Myocyte (in vitro differentiated cells): Measurements from ENCODE around the gene AMER3. TPM values are rescaled to one million over a fixed set of nuclear protein-coding genes. Genes with fewer than 3 reads are reported as not detected.
"Not testable (repeated sequence)": the region's sequence is repeated elsewhere in the genome, so short reads cannot be mapped to it uniquely, and the experiment has no call there.

ENCODE experiments used
- DNase-seq: peaks from one replicate; pipeline ENCODE4 v3.0.0-alpha.2; 2012; ENCODE audit warnings: low read depth
- polyA plus RNA-seq: library from polyadenylated mRNA; unstranded; fragments of >200 nt; gene quantifications from one replicate; pipeline ENCODE4 v1.2.1, GENCODE V29; 2012; ENCODE audit warnings: missing spikeins
- total RNA-seq: library from RNA; depleted of rRNA; stranded (reverse); fragments of >200 nt; gene quantifications from 2 replicates; pipeline ENCODE4 v1.2.3, GENCODE V29; 2014

AMER3 gene
- not detected in 2 replicates for total RNA-seq
- polyA plus RNA-seq = not detected

GRCh38 chr2:130755256-130756052 is at the start of gene AMER3:
Gene AMER3, plus strand, starts transcription at chr2:130755540. Its CDS starts 6,533 bp downstream, at chr2:130762073.
- no peak for DNase-seq

- not testable (repeated sequence) for DNase-seq
These were observed 40.5 kb upstream of the AMER3 start for GRCh38 chr2:130714795-130715194.

GRCh38 chr2:130720036-130720435 is 35.3 kb upstream of the AMER3 start:
- DNase-seq = no peak

GRCh38 chr2:130720528-130720927 is 34.8 kb upstream of the AMER3 start:
- no peak for DNase-seq

- DNase-seq = no peak
These were observed 30.9 kb upstream of the AMER3 start for GRCh38 chr2:130724455-130724854.

GRCh38 chr2:130726614-130727180 is 28.6 kb upstream of the AMER3 start:
- DNase-seq = no peak

- no peak for DNase-seq
These were observed 27.9 kb upstream of the AMER3 start for GRCh38 chr2:130727286-130727924.

- no peak for DNase-seq
These were observed 27.3 kb upstream of the AMER3 start for GRCh38 chr2:130728007-130728454.

GRCh38 chr2:130728549-130729316 is 26.6 kb upstream of the AMER3 start, which contains the start of gene GPR148:
Gene GPR148, plus strand, starts transcription at chr2:130729070. Its CDS starts 82 bp downstream, at chr2:130729152.
- DNase-seq = no peak

- no peak for DNase-seq
These were observed 25.7 kb upstream of the AMER3 start for GRCh38 chr2:130729322-130730299.

- not testable (repeated sequence) for DNase-seq
These were observed 23.1 kb upstream of the AMER3 start for GRCh38 chr2:130732257-130732656.

- no peak for DNase-seq
These were observed 20.1 kb upstream of the AMER3 start for GRCh38 chr2:130735200-130735599.

GRCh38 chr2:130736487-130736886 is 18.9 kb upstream of the AMER3 start:
- DNase-seq = no peak

GRCh38 chr2:130737592-130737991 is 17.7 kb upstream of the AMER3 start:
- DNase-seq = no peak

GRCh38 chr2:130740671-130741070 is 14.7 kb upstream of the AMER3 start:
- no peak for DNase-seq

- no peak for DNase-seq
These were observed 12.1 kb upstream of the AMER3 start for GRCh38 chr2:130743278-130743677.

- DNase-seq = no peak
These were observed 10.8 kb upstream of the AMER3 start for GRCh38 chr2:130744287-130745117.

GRCh38 chr2:130749078-130749477 is 6.3 kb upstream of the AMER3 start:
- DNase-seq = no peak

- no peak for DNase-seq
These were observed 5.7 kb upstream of the AMER3 start for GRCh38 chr2:130749641-130750040.
